ENCODE data around the gene HSPB8. TPM values are rescaled to one million over a fixed set of nuclear protein-coding genes. Genes with fewer than 3 reads are reported as not detected.

HSPB8 gene
- total RNA-seq, 1 donor from 2014 or later = 125 TPM

DNA sequence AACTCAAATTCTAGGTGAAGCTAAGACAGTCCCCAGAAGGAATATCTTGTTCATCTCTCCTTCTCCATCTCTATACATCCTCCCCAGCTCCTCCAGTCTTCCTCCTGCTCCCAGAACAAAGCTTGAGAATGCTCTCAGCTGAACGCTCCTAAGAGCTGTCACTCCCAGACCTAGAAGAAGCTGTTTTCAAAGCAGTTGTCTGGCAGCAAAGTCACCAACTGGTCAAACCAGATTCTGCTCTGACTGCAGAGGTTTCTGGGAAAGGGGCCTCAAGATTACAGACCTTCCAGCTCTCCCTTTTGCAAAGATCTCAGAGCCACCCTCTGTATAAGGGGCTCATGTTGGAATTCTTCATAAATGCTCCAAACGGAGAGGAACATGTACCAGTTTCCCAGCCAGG, 9.6 kb upstream of the HSPB8 start:
- DNase-seq (ENCODE audit: low read depth) = no peak

DNA sequence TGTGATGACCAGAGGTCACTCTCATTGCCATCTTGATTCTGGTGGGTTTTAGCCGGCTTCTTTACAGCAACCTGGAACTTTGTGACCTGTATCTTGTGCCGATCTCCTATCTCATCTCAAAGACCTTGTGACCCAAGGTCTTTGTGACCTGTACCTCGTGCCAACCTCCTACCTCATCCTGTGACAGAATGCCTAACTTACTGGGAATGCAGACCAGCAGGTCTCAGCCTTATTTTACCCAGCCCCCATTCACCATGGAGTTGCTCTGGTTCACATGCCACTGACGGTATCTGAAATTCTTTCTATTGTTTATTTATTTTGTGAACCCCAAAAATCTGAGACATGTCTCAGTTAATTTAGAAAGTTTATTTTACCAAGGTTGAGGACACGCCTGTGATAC, 7.4 kb upstream of the HSPB8 start:
- no peak for DNase-seq (ENCODE audit: low read depth)

DNA sequence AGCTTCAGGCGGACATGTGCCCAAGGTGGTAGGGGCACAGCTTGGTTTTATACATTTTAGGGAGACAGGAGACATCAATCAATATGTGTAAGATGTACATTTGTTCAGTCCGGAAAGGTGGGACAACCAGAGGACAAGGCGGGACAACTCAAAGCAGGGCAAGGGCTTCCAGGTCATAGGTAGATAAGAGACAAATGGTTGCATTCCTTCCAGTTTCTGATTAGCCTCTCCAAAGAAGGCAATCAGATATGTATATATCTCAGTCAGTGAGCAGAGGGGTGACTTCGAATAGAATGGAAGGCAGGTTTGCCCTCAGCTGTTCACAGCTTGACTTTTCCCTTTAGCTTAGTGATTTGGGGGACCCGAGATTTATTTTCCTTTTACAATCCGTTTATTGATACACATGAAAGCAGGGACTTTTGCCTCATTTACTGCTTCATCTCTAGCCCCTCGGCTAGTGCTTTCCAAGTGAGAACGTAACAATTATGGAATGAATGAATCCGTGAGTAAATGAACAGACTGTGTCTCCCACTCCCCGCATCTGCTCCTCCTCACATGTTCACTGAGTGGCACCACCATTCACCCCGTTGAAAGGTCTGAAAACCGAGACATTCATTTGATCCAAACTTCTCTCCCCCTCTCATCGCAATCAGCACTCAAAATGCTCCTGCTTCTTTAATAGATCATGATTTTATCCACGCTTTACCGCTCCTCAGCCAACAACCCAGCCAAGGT, 6.9 kb upstream of the HSPB8 start:
- DNase-seq (ENCODE audit: low read depth) = no peak

DNA sequence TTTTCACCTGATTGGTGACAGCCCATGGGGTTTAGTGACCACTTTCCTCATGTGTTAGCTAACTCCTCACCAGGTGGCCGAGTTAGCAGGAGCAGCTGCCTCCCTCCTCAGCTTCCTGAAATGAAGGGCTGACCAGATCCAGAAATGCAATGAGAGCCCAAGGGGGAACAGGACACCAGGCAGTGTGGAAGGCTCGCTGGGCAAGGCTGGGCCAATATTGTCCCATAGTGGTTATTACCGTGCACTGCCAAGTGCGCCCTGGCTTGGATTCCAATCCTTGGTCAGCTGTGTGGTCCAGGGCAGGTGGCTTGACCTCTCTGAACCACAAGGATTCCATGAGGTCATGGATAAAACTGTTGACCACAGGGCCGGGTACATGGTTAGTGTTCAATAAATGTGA, 3.6 kb upstream of the HSPB8 start:
- no peak for DNase-seq (ENCODE audit: low read depth)

DNA sequence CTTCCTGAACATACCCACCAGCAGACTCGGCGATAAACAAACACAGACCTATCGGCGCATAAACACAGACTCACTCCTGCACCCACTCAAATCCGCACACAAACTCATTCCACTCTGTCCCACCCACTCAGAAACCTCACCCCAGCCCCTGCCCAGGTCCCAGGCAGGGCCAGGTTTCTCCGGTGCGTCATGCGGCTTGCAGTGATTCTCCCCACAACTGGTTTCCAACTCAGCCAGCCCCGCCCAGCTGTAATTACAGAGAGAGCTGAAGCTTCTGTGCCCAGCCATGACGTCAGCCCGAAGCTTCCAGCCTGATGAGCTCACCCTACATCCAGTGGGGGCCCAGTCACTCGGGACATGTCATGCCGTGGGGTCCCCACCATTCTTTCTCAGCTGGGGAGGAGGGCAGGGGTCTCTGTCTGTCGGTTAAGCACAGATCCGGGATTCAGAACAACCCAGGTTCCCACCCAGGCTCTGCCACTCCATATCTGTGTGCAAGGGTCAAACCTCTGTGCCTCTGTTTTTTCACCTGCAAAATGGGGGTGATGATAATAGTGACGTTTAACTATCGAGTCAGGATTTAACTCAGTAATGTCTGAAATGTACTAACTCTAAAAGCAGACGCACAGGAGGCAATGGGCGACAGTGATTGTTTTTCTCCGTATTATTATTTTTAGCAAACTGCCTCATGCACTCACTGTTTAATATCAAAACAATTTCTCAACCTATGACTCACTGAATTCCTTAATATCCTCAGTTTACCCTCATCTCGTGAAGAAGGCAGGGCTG, 2.3 kb upstream of the HSPB8 start:
- DNase-seq (ENCODE audit: low read depth) = peak; percentile 88

DNA sequence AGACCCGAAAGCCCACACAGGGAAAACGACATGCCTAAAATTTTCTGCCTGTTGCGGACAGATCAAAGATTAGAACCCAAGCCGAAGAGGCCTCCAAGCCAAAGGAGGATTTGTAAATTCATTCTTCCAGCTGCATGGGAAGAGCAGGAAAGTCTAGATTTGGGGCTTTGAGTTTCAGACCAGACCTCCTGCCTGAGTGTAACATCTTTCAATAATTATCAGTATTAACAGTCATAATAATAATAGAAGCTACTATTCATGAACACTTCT, 1.7 kb upstream of the HSPB8 start:
- DNase-seq (ENCODE audit: low read depth) = no peak

DNA sequence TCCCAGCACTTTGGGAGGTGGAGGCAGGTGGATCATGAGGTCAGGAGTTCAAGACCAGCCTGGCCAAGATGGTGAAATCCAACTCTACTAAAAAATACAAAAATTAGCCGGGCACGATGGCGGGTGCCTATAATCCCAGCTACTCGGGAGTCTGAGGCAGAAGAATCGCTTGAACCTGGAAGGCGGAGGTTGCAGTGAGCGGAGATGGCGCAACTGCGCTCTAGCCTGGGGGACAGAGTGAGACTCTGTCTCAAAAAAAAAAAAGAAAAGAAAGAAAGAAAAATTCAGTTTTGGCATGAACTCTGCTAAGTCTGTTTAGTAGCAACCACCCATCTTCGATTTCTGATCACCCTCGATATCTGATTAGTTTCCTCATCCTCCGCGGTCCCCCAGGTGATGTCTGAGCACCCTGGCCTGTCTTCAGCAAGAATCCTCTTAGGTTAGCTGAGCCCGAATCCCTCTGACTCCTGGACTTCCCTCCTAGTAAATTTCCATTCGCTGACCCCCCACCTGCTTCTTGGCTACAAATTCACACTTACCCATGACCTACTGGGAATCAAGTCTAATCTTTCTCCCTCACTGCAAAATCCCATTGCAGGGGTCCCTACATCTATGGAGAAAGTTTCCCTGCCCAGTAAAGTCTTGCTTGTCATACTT, 879 bp upstream of the HSPB8 start:
- no peak for DNase-seq (ENCODE audit: low read depth)

DNA sequence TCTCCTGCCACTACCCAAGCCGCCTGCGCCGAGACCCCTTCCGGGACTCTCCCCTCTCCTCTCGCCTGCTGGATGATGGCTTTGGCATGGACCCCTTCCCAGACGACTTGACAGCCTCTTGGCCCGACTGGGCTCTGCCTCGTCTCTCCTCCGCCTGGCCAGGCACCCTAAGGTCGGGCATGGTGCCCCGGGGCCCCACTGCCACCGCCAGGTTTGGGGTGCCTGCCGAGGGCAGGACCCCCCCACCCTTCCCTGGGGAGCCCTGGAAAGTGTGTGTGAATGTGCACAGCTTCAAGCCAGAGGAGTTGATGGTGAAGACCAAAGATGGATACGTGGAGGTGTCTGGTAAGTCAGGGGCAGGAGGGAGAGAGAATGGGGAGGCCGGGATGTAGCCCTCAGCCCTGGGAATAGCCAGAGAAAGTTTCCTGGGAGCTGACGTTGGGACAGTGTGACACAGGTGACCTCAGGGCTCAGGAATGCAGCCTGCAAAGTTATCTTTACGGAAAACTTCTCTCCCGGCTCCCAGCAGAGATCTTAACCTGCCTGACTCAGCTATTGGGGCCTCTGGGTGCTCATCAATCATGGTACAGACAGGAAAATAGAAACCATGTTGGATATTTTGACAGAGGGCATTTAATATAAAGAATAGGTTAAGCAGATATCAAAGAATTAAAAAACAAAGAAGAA, 747 bp downstream of the HSPB8 start:
- peak; percentile 81 for DNase-seq (ENCODE audit: low read depth)

DNA sequence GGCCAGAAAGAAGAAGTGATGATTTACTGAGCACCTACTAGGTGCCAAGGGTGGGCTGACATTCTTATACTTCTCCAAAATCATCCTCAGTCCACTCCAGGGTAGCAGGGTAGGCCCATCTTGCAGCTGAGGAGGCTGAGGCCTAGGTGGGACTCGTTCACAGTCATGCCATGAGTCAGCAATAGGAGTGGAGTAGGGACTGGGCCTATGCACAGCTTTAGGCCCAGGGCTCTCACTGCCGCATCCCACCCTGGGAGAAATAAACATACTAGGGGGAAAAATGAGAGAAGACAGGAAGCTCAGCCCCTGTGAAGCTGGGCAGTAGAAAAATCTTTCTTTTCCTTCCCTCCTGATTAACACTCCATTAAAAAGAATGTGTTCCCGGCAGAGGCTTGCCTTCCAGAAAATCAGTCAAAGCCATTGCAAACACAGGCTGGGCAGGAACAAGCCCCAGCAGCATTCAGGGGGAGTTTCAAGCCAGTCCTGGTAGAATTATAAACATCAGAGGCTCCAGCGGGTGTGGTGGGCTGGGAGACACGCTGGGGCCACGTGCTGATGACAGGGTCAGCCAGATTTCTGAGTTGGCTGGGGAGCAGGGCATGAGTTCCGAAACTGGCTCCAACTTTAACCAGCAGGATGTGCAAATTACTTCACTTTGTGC, 1.8 kb downstream of the HSPB8 start:
- no peak for DNase-seq (ENCODE audit: low read depth)

DNA sequence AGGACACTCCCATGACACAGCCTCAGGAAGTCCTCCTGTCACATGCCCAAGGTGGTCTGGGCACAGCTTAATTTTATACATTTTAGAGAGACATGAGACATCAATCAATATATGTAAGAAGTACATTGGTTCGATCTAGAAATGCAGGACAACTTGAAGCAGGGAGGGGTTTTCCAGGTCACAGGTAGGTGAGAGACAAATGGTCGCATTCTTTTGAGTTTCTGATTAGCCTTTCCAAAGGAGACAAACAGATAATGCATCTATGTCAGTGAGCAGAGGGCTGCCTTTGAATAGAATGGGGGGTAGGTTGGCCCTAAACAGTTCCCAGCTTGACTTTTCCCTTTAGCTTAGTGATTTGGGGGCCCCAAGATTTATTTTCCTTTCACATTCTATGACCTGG, 2.5 kb downstream of the HSPB8 start:
- no peak for DNase-seq (ENCODE audit: low read depth)

DNA sequence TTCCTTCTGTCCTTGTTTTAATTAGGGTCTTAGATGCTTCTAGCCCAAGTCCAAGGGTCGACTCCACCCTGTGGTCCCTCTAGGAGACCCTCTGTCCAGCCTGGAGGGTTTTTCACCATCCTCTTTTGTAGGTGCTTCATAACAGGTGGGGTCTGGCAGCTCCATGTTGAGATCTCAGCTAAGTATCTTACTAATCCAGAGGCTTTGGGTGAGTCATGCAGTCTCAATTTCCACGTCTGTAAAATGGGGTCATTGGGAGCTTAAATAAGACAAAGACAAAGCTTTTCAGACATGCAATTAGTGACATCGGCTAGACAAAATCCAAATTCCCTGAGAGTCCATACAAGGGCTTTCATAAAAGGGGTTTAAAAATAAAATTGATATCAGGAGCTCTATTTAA, 3.2 kb downstream of the HSPB8 start:
- DNase-seq (ENCODE audit: low read depth) = no peak

DNA sequence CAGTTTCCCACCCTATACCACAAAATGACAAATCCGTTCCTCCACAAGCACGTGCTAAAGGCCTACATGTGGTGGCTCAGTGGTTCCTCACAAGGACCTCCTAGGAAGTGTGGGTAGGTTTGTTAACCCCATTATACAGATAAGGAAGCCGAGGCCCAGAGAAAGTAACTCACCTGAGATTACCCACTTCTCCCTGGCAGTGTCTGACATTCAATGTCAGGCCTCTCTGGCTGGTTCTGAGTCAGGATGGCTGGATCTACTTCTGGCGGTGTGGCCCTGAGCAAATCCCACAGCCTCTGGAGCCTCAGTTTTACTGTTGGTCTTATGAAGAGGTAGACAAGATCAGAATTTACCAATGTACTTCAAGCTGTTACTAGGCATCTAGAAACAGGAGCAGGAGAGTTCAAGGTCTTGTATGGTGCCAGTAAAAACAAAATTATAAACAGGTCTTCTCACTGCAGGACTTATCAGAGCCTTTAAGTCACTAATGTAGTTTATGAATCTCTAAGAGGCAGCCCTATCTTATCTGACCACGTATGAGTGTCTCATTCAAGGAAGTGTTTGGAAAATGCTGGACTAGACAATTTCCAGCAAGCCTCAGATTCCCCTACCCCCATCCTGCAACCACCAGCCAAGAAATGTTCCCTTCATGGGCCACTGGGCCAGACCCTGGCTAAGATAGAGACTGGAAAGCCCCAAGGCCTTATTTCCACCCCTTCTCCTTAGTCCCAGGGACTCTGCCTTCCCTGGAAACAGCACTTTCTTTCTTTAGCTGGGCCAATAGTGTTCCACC, 4.2 kb downstream of the HSPB8 start:
- peak; percentile 97 for DNase-seq (ENCODE audit: low read depth)

DNA sequence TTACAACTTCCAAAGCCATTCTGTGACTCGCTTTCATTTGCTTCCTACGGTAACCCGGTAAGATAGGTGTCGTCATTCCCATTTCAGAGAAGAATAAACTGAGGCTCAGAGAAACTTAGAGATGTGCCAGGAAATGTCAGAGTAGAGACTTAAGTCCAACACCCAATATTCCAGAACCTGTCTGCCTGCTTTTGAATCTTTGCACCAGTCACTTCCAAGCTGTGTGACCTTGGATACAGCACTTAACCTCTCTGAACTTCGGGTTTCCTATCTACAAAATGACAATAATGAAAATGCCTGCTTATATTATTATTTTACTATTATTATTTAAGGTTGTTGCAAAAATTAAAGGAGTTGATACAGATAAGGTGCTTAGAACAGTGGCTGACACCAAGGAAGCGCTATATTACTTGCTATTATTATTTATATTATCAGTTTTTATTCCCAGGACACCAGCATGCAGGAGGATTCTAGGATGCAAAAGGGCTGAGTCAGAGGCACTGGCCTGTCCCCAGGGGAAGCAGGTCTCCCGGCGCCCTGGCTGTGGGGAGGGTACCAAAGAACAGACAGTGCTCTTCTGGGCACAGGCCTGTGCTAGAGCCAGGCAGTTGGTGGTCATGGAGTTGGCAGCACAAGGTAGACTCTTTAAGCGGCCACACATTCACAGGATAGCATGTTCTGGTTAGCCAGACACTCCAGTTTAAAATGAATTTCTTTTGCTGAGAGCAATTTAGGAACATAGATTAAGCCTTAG, 5.4 kb downstream of the HSPB8 start:
- no peak for DNase-seq (ENCODE audit: low read depth)

DNA sequence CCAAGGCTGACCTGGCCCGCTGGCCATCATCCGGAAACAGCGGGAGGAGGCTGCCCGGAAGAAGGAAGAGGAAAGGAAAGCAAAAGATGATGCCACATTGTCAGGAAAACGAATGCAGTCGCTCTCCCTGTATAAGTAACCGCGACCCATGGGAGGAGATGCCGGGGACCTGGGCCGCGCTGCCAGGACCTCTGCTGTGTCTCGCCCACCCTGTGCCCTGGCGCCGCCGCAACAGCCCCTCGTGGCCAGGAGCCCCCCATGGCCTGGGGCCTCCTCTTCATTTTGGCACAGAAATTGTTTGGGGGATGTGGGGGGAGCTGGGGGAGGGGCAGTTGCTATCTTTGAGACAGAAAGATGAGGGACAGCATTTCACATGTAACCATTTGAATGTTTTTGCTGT, 16.5 kb downstream of the HSPB8 start:
- DNase-seq (ENCODE audit: low read depth) = no peak

DNA sequence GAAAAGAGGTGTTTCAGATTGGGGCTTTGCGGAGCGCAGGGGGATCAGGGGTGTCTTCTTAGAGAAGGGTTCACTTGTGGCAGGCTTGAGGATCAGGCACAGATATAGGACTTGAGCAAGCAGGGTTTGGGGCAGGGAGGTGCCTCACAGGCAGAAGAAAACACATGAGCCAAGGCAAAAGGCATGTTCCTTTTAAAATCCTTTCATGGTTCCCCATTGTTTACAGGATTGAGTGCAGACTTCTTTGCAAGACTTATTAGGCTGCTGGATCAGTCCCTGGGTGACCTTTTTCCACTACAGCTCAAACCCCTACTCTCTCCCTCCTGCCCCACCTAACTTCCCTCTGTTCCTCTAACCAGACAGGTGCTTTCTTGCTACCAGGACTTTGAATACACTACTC, 19.7 kb downstream of the HSPB8 start:
- no peak for DNase-seq (ENCODE audit: low read depth)

DNA sequence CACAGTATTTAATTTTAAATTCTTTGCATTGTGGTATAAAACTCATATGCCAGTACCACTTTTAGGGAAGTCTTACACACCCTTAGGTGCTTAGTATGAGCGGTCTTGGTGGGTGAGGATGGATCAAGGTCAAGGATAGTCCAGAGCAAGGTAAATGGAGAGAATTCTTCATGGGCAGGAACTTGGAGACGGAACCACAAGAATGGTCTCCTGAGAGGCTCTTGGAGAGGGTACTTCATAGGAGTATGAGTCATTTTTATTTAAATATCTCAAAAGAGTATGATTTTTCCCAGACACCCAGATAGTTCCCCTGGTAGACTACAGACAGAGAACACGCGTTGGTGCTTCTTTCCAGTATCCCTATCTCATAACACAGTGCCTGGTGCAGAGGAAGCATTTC, 21.9 kb downstream of the HSPB8 start:
- no peak for DNase-seq (ENCODE audit: low read depth)

DNA sequence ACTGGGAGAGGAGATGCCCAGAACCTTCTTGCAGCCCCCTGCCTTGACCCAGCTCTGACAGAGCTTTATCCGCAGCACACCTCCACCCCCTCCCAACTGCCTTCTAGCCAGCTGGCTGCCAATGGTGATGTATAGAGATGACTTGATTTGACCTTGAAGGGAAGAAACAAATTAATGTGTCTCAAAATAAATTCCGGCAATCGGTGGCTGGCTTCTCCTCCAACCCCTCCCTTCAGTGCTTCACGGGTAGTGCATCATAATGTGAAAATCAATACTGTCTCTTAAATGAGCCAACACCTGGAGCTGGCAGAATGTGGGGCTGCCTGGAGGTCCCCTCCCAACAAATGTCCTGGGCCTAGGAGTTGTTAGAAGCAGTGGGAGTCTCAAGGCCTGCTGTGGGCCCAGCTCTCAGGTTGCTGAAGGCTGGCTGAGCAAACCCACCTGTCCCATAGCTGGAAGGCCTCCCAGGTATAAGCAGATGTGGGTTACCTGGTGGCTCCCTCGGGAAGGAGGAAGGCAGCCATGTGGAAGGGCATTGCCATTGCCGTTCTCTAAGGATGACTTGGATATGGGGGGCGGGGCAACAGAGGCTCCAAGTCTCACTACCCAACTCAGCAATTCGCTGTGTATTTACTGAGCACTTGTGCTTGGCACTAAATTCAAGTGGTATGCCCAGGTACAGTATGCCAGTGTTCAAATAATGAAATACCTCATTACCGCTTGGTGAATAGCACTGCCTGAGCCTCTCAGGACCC, 23.2 kb downstream of the HSPB8 start:
- no peak for DNase-seq (ENCODE audit: low read depth)

DNA sequence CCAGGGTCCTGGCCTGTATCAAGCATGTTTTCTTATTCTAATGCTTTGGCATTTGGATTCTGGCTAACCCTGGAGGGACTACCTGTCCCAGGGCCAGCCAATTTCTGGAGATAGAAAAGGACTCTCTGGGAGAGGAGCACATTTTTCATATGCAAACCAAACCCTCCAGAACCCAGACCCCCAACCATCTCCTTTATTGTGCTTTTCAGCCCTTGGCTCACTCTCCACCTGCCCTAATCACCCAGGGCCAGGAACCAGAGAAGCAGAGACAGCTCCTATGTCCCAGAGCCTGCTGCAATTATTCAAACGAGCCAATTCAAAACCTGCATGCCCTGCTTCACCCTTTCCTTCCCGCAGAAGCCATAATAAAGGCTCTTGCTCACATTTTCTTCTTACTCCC, 23.8 kb downstream of the HSPB8 start:
- no peak for DNase-seq (ENCODE audit: low read depth)

DNA sequence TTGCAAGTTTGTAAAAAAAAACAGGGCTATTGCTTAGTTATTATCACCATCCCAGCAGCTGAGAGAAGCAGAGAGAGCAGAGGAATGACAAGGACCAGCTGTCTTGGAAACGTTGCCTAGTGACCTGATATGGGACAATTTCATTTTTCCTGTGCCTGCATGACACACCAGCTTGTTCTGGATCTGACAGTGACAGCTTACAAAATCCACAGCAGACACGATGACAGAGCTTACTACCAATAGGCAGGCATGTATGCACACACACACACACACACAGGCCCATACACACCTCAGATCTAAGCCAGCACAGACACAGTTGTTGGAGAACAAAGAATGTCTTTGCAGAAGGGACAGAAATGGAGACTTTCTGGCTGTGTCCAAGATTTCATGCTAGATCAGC, 25.4 kb downstream of the HSPB8 start:
- DNase-seq (ENCODE audit: low read depth) = no peak
